Neural progenitor cell (in vitro differentiated cells): Measurements from ENCODE around the gene RFFL.

Source experiments
- EZH2 ChIP-seq: fragments of 200-600 bp; sonication (generic); IDR thresholded peaks from 2 replicates; pipeline ENCODE4 v1.6.1; 2017; ENCODE audit warnings: antibody characterized with exemption, mild to moderate bottlenecking, moderate library complexity
- EZH2phosphoT487 ChIP-seq: fragments of 200-600 bp; sonication (generic); IDR thresholded peaks from 2 replicates; pipeline ENCODE4 v1.6.1; 2017; ENCODE audit warnings: antibody characterized with exemption
- TF ChIP-seq, protein P1 (sequence below): fragments of 200-600 bp; sonication (generic); IDR thresholded peaks from 2 replicates; pipeline ENCODE4 v1.5.1; 2017; ENCODE audit warnings: antibody characterized with exemption, mild to moderate bottlenecking

DNA sequence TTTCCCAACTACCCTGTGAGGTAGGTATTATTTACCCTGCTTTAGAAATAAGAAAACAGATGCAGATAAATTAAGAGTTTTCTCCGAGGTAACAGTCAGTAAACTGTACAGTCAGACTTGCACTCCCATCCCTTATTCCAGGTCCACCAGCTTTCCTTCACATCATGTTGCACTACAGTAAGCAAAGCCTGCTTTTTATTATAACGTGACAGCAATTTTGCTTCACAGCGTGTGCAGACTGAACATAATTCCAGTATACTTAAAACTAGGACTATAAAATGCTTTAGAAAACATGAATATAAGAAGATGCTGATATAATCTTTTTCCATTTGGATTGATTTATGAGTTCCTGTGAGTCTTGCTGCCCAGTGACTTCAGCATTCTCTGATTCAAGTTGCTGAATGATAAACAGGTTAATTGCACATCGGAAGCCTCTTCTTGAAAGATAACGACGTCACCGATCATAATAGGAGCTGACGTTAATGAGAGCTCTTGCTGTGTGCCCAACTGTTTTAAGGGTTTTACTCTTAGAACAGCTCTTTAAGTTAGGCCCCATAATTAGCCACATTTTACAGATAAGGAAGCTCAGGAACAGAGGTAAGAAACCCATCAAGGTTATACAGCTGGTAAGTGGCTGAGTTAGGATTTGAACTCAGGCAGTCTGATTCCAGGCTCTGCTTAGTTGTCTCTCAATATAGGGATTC, 81.8 kb downstream of the RFFL start:
- TF ChIP-seq, protein P1, sequence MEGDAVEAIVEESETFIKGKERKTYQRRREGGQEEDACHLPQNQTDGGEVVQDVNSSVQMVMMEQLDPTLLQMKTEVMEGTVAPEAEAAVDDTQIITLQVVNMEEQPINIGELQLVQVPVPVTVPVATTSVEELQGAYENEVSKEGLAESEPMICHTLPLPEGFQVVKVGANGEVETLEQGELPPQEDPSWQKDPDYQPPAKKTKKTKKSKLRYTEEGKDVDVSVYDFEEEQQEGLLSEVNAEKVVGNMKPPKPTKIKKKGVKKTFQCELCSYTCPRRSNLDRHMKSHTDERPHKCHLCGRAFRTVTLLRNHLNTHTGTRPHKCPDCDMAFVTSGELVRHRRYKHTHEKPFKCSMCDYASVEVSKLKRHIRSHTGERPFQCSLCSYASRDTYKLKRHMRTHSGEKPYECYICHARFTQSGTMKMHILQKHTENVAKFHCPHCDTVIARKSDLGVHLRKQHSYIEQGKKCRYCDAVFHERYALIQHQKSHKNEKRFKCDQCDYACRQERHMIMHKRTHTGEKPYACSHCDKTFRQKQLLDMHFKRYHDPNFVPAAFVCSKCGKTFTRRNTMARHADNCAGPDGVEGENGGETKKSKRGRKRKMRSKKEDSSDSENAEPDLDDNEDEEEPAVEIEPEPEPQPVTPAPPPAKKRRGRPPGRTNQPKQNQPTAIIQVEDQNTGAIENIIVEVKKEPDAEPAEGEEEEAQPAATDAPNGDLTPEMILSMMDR = no peak
- no peak for TF ChIP-seq EZH2
- TF ChIP-seq EZH2phosphoT487 = no peak
